Measurements from ENCODE around the gene PPM1L. TPM values are rescaled to one million over a fixed set of nuclear protein-coding genes. Genes with fewer than 3 reads are reported as not detected.

Gene PPM1L
- 7.8 and 11.6 TPM in 2 replicates for total RNA-seq

DNA sequence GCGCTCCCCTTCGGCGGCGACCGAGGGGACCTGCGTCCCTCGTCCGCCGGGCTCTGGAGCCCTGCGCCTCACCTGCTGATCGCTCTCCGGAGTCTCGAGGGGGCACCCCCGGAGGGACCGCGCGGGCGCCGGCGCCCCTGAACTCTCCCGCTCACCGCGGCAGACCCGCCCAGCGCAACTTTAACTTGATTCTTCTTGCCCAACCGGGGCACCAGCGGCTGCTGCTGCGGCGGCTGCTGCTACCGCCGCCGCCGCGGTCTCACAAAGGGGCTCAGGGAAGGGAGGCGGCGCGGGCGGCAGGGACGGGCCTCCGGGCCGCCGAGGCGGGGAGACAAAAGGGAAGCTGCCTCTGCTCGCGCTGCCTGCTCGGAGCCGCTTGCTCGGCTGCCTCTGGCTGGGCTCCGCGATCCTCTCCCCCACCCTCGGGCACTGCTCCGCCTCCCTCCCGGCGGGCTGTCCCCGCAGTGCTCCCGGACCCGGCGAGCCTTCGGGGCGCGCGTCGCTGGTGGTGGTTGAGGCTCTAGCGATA, at the start of gene PPM1L:
Gene PPM1L (plus strand): TSS at position 456 of the 529 bp plus-strand sequence.

DNA sequence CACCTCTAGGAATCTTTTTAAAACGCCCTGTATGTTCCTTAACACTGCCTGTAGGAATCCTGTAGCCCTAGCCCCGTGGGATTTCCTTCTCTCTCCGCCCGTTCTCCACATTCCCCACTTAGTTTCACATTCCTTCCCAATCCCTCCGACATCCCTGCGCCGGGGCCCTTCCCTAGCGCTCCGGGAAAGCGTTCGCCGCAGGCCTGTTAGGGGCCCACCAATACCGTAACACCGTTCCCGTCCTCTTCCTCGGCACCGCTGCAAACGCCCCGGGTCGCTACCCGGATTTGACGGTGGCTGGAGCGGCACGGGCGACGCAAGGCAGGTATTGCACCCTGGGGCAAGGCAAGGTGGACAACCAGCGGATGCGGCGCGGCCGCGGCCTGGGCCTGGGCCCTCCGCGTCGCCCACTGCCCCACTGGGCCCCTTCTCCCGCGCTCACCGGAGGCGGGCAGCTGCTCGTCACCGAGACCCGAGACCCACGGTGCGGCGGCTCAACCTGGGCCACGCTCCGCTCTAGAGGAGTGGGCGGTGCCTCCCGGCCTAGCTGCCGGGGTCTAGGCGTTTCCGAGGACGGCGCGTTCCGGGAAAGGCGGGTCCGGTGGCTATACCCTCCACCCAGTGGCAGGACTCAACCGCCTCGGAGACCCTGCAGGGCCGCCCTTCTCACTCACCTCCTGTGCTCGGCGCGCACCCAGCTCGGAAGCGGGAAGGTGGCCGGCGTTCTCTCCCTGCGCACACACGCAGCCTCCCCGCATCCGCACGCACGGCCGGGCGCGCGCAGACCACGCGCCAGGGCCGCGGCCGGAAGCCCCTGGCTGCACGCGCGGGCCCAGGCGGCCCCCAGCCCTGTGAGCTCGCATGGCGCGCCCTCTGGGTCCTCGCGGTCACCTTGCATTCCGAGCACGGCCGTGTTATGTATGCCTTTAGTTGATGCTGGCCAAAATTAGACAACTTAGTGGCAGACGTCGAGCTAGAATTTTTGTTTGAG, 348.8 kb downstream of the PPM1L start, which contains the start of gene B3GALNT1:
Gene B3GALNT1 (minus strand): TSS at position 789 of the 991 bp plus-strand sequence. CDS start 18,595 bp downstream, outside the sequence.

Other genes starting within 250 kb of the PPM1L start
- gene KPNA4, start 190.7 kb upstream of the PPM1L start, total RNA-seq, result 37.7 and 48.7 TPM in 2 replicates
- gene ARL14, start 79.1 kb upstream of the PPM1L start, total RNA-seq, result 0.07 TPM in 1 of 2 replicates, not detected in the other